ENCODE results near the gene PINLYP. TPM values are rescaled to one million over a fixed set of nuclear protein-coding genes. Genes with fewer than 3 reads are reported as not detected.

PINLYP gene
- total RNA-seq, result 1.3 and 4.6 TPM in 2 replicates

DNA sequence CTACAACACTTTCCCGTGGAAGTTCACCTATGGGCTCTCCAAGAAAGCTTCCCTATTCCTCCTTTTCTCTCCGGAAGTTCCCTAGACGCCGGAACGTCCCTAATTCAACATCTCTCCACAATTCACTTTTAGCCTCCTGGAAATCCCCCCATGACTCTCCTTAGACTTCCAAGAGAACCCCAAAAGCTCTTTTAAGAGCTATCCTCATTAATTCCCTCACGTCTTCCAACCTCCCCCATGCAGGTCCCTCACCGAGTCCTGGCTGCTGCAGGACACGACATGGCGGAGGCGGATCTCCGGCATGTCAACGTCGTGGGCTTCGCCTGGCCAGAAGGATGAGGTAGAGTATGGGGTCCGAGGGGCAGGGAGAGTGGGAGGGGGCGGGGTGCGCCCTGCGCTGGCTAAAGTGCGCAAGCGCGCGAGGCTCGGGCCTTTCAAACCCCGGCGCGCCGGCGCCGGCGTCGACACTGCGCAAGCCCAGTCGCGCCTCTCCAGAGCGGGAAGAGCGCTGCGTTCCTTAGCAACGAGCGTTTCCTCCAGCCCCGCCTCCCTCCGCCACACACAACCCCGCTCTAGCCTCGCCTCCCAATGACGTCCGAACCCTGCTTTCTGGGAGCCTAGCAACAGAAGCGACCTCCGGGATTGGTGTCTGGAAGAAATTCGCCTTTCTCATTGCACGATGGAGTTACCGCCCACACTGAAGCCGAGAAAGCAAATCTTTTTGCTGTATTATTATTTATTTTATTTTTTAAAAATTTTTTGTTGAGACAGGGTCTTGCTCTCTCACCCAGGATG lies at the start of gene PINLYP, which contains the start of gene XRCC1:
Gene PINLYP (plus strand): TSS at position 646 of the 795 bp plus-strand sequence. CDS start 1,391 bp downstream, outside the sequence.
Gene XRCC1 (minus strand): TSS at position 372 of the 795 bp plus-strand sequence. CDS start 69 bp downstream, at position 303.

DNA sequence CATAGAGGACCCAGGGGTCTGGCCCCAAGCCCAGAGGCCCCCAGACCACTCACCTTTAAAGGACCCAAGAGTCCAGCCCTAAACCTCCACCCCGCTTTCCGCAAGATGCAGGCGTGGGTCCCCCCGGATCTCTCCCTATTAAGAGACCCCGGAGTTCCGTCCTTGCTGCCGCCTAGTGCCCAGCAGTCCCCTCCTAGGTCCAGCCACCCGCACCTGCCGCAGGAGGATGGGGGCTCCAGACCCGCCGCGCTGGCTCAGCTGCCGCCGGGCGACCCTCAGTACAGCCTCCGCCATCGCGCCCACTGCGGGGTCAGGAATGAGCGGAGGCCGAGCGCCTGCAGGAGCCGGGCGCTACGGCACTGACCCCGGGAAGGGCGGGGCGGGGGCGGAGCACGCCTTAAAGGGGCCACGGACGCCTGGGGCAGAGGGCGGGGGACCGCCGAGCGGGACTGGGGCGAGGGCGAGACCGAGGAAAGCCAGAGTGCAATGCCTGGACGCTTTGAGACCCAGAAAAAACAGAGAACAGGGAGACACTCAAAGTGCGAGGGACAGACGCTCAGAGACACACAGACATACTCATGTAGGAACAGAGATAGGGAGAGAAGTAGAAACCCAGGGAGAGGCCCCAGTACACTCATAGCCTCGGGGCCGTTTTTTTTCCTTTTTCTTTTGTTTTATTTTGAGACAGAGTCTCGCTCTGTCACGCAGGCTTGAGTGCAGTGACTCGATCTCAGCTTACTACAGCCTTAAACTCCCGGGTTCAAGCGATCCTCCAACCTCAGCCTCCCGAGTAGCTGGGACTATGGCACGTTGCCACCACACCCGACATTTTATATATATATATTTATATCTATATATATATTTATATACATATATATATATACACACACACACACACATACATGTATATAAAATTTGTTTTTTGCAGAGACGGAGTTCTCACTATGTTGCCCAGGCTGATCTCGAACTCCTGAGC lies 48.4 kb upstream of the PINLYP start, which contains the start of gene ETHE1:
Gene ETHE1 (minus strand): TSS at position 318 of the 976 bp plus-strand sequence. CDS start 24 bp downstream, at position 294.

DNA sequence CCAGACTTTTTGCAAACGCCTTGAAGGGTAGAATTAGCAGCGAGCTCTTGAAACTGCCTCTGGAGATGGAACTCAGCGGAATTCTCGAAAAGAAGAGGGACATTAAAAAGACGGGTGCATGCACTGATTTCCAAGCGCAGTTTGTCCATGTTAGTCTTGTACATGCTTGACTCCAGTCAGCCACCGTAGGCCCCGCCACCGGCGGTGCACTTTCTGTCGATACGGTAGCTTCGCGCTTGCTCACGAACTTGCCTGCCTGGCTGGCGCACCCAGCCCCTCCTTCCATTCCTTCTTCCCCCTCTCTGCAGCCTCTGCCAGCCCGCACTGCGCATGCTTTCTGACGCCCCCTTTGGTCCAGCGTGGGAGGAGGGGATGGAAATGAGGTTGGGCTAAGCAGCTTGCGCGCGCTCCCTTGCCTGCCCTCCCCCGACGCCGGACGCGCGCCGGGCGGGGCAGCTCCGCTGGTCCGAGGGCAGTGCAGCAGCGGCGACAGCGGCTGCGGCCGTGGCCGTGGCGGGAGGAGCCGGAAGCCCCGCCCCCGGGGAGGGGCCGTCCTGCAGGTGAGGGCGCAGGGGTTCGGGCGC lies 42.5 kb upstream of the PINLYP start, which contains the start of gene ZNF575:
Gene ZNF575 (plus strand): TSS at position 227 of the 584 bp plus-strand sequence. CDS start 1,235 bp downstream, outside the sequence.

DNA sequence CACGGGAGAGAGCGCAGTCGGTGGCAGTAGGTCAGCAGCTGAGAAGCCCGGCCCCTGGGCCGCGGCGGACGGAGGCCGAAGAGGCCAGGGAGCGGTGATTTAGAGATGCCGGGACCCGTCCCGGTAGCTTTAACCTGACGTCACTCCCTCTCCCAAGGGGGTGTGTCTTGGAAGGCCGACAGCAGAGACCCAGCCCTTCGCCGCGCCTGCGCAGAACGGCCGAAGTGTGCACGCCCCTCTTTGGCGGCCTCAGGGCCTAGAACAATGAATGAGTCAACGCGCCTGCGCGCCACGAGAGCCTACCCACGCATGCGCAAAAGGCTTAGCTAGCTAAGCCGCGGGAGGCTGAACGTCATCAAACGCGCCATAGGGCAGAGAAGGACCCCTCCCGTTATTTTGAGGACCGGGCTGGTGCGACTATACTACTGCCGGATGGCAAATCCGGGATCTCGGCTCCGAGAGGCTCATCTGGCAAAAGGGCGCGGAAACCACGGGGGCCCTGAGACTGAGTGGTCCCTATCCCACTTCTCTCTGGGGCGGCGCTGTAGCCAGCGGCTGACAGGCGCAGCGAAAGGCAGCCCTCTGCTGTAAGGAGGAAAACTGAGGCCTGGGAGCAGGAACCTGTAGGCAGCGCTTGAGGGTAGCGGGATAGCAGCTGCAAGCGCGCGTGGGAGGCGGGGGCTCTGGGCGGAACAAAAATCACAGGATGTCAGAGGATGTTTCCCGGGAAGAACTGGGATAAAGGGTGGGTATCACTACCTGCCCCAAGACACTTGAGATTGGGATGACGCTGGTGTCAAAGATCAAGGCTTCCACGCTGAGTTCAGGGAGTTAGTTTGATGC lies 20.6 kb downstream of the PINLYP start, which contains the start of the genes IRGQ and ZNF576:
Gene IRGQ (minus strand): TSS at position 136 of the 843 bp plus-strand sequence. CDS start 796 bp downstream, outside the sequence.
Gene ZNF576 (plus strand): TSS at position 597 of the 843 bp plus-strand sequence. CDS start 514 bp downstream, outside the sequence.

DNA sequence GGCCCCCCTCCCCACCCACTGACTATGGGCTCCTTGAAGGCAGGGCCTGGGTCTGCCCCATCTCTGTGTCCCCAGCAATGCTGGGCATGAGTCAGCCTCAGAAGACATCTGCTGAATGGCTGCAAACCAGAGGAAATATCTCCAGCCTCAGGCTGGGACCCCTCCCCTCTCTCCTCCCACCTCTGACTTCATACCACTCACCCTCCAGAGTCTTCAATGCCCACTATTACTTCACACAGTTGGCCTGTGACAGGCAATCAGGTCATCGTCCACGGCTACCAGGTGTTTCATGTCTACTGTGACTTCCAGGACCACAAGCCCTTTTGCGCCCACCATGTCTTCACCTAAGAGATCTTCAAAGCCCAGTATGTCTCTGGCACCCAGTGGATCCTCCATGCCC lies 36.2 kb downstream of the PINLYP start, which contains the start of gene SRRM5:
Gene SRRM5 (plus strand): TSS at position 301 of the 400 bp plus-strand sequence. CDS start 34 bp downstream, at position 335.

GRCh38 chr19:43619262-43620060 lies 43.9 kb downstream of the PINLYP start, which contains the start of gene ZNF428:
Gene ZNF428 (minus strand): TSS chr19:43619629. CDS start chr19:43614304, 5,325 bp downstream.

Other genes starting within 250 kb of the PINLYP start
- not detected in 2 replicates for gene CD177, start 222.1 kb upstream of the PINLYP start, total RNA-seq
- not detected in 2 replicates for gene TEX101, start 160.9 kb upstream of the PINLYP start, total RNA-seq
- gene LYPD3, start 110.2 kb upstream of the PINLYP start, total RNA-seq, result 0.38 TPM in 1 of 2 replicates, not detected in the other
- gene PHLDB3, start 71.1 kb upstream of the PINLYP start, total RNA-seq, result 4.1 and 6.3 TPM in 2 replicates
- 61.3 and 106 TPM in 2 replicates for gene ETHE1, start 48.6 kb upstream of the PINLYP start, total RNA-seq
- 0.16 and 0.76 TPM in 2 replicates for gene ZNF575, start 42.6 kb upstream of the PINLYP start, total RNA-seq
- gene XRCC1, start 274 bp upstream of the PINLYP start, total RNA-seq, result 34.4 and 45.0 TPM in 2 replicates
- gene IRGQ, start 20.3 kb downstream of the PINLYP start, total RNA-seq, result 19.4 and 26.5 TPM in 2 replicates
- gene ZNF576, start 20.8 kb downstream of the PINLYP start, total RNA-seq, result 8.9 and 16.0 TPM in 2 replicates
- 0.16 and 0.25 TPM in 2 replicates for gene SRRM5, start 36.3 kb downstream of the PINLYP start, total RNA-seq
- 45.3 and 73.3 TPM in 2 replicates for gene ZNF428, start 43.8 kb downstream of the PINLYP start, total RNA-seq
- 24.4 and 39.2 TPM in 2 replicates for gene CADM4, start 64.0 kb downstream of the PINLYP start, total RNA-seq
- gene PLAUR, start 94.4 kb downstream of the PINLYP start, total RNA-seq, result 40.7 and 139 TPM in 2 replicates
- gene IRGC, start 140.3 kb downstream of the PINLYP start, total RNA-seq, result not detected in 2 replicates
- gene SMG9, start 179.2 kb downstream of the PINLYP start, total RNA-seq, result 15.2 and 17.7 TPM in 2 replicates
- gene KCNN4, start 205.2 kb downstream of the PINLYP start, total RNA-seq, result 0.81 and 3.0 TPM in 2 replicates
- gene LYPD5, start 226.6 kb downstream of the PINLYP start, total RNA-seq, result 0.13 and 0.33 TPM in 2 replicates

All from mesangial cell (primary cell).